Measurements from ENCODE around the gene ISL1. TPM values are rescaled to one million over a fixed set of nuclear protein-coding genes. Genes with fewer than 3 reads are reported as not detected.

Gene ISL1
- total and polyA plus RNA-seq, 2 of the 4 experiments (the other 2 are of a cell fraction), result under 0.01 TPM; not detected in 1

- H3K9me1 ChIP-seq (ENCODE audit: insufficient read depth, low read length), result no peaks in the 10 kb centered on the region
- no peak overlapping the region for H3K14ac ChIP-seq (replicated peaks; ENCODE audit: low read depth, low read length)
- no peak overlapping the region for H3K4ac ChIP-seq (ENCODE audit: low read depth, low read length)
- no peak overlapping the region for H2BK5ac ChIP-seq (ENCODE audit: low read depth, low read length, poor library complexity, severe bottlenecking)
- no peak overlapping the region for H3K23ac ChIP-seq (ENCODE audit: low read depth, low read length)
- no peak overlapping the region for H3K56ac ChIP-seq (ENCODE audit: extremely low read depth, insufficient read depth, low read length)
- no peak overlapping the region for H2AK5ac ChIP-seq (ENCODE audit: low read depth, low read length)
- H3K9me3 ChIP-seq (ENCODE audit: control insufficient read depth, insufficient read depth, low read length), result no peaks in the 10 kb centered on the region
- intact Hi-C loops (cut with micrococcal nuclease), result no loop called here
- TF ChIP-seq CHD1 (IDR thresholded peaks at IDR 0.05; ENCODE audit: low read depth, low read length) (no peak), CEBPB (IDR thresholded peaks at IDR 0.05; ENCODE audit: low read depth, low read length) (no peak)
- no peak overlapping the region for H2BK120ac ChIP-seq (ENCODE audit: low read depth, low read length)
- no peaks in the 10 kb centered on the region for H4K20me1 ChIP-seq (ENCODE audit: insufficient read depth, low read length)
- no CpG with 5 or more reads among the region's 10 CpGs for WGBS, 2 experiments (ENCODE audit: extremely low coverage in 2 of 2, insufficient read length in 1 of 2)
- no peak overlapping the region for H3K4me3 ChIP-seq (ENCODE audit: insufficient read depth, low read depth, low read length)
- peaks cover 47% of the 10 kb centered on the region for H3K27me3 ChIP-seq (ENCODE audit: control insufficient read depth, insufficient read depth, low read length)
- in situ Hi-C loops (cut with MboI; ENCODE audit: low sequenced_read_pairs), result loop anchor here (25.0 kb wide), 1 partner anchor 1274 kb away; no protein-coding TSS in a partner anchor
- H4K5ac ChIP-seq (ENCODE audit: low read depth, low read length), result no peak overlapping the region
- ChIA-PET CTCF (no interaction called here), POLR2A (ENCODE audit: unreplicated experiment) (interaction anchor here (0.5 kb wide), 1 partner anchor 1469 kb away, joined by 3 read pairs; no protein-coding TSS in a partner anchor)
- DNase-seq (no peak), ATAC-seq (ENCODE audit: low read depth) (no peak)
- no peak overlapping the region for H2BK20ac ChIP-seq (ENCODE audit: low read depth, low read length)
- H3K27ac ChIP-seq (ENCODE audit: insufficient read depth, low read length), result no peak overlapping the region
- H4K8ac ChIP-seq (ENCODE audit: low read depth in 2 of 2, low read length in 2 of 2), result no peak overlapping the region
- no peak overlapping the region for H2AFZ ChIP-seq (replicated peaks; ENCODE audit: low read length, poor library complexity)
- no peaks in the 10 kb centered on the region for H3K36me3 ChIP-seq (ENCODE audit: control insufficient read depth, insufficient read depth, low read length)
- no peak overlapping the region for H3K9ac ChIP-seq (ENCODE audit: low read depth, low read length)
- no TSS peak for BruUV-seq (replicated peaks)
- H2BK15ac ChIP-seq (ENCODE audit: low read depth, low read length), result no peak overlapping the region
- no peak overlapping the region for H2AK9ac ChIP-seq (replicated peaks; ENCODE audit: low read depth, low read length, poor library complexity)
- dilution Hi-C loops (cut with HindIII; ENCODE audit: low sequenced_read_pairs, unreplicated experiment), result no loop called here
- H3K4me2 ChIP-seq (ENCODE audit: low read depth, low read length), result no peak overlapping the region
- H3K79me1 ChIP-seq (ENCODE audit: low read depth in 1 of 2, low read length in 2 of 2), result no peaks in the 10 kb centered on the region
- H3K4me1 ChIP-seq (ENCODE audit: control insufficient read depth, insufficient read depth, low read length), result no peaks in the 10 kb centered on the region
- no peak overlapping the region for H4K91ac ChIP-seq (ENCODE audit: insufficient read depth, low read depth, low read length)
- no peak overlapping the region for H3K18ac ChIP-seq (ENCODE audit: low read depth, low read length)
Measured at GRCh38 chr5:51387884-51388275, 4.6 kb downstream of the ISL1 start.
